Upper lobe of right lung (tissue), 1 donor: ENCODE results near the gene STK32B. TPM values are rescaled to one million over a fixed set of nuclear protein-coding genes. Genes with fewer than 3 reads are reported as not detected.

Experiments
- total RNA-seq: library from RNA; stranded (reverse); fragmentation: NEBNext Ultra II Directional; extraction: Animal tissue kit (Norgen Biotek cat#: 25700); gene quantifications from one replicate; pipeline ENCODE4 v1.2.1, GENCODE V29; 2021
- donor health status: DM: no; HTN: yes; CAD: no; lungs with severe emphysema.

The STK32B gene
- total RNA-seq, 1 donor from 2014 or later: 2.8 TPM

Other genes starting within 250 kb of the STK32B start
- gene MSX1, start 191.8 kb upstream of the STK32B start, total RNA-seq: 2.5 TPM
- 11.5 TPM for gene CYTL1, start 32.0 kb upstream of the STK32B start, total RNA-seq